GM12801 (cell line): ENCODE results near the gene PCDH9.

Experiments used
- CTCF ChIP-seq: IDR thresholded peaks from one replicate; pipeline ENCODE4 v1.5.1; 2011; ENCODE audit warnings: control low read depth; ENCODE audit not compliant: insufficient read length; ENCODE audit errors: extremely low read depth

The PCDH9 gene

GRCh38 chr13:67146523-67147130, 83.5 kb downstream of the PCDH9 start:
- no peak for TF ChIP-seq CTCF

- TF ChIP-seq CTCF: no peak
Observed at GRCh38 chr13:67145950-67146349, 84.2 kb downstream of the PCDH9 start.

- TF ChIP-seq CTCF: no peak
Observed at GRCh38 chr13:67143544-67144115, 86.5 kb downstream of the PCDH9 start.

- TF ChIP-seq CTCF: no peak
Observed at GRCh38 chr13:67140006-67140405, 90.1 kb downstream of the PCDH9 start.

GRCh38 chr13:67139551-67139950, 90.6 kb downstream of the PCDH9 start:
- no peak for TF ChIP-seq CTCF

- TF ChIP-seq CTCF: no peak
Observed at GRCh38 chr13:67138970-67139369, 91.2 kb downstream of the PCDH9 start.

GRCh38 chr13:67137044-67137735, 92.9 kb downstream of the PCDH9 start:
- TF ChIP-seq CTCF: no peak
